Stimulated activated CD4-positive, alpha-beta T cell treated with anti-CD3 and anti-CD28 coated beads, Interleukin-1b, Interleukin-23, amount 100 ng/mL, for 1 hour (primary cell): ENCODE measurements around the gene ZFAND5.
A peak's percentile ranks its signal among the peaks of the same experiment; 100 is the strongest.

ENCODE experiments used
- DNase-seq, 2 donors: peaks; one replicate each; pipeline ENCODE4 v3.0.0-alpha.2; 2020; ENCODE audit warnings: low read depth in 2 of 2

ZFAND5 gene

GRCh38 chr9:72363236-72363635, 1.8 kb downstream of the ZFAND5 start:
- no peak for DNase-seq

GRCh38 chr9:72362680-72363139, 2.3 kb downstream of the ZFAND5 start:
- DNase-seq, result peak in 1 of 2 donors; percentile 10

GRCh38 chr9:72362118-72362531, 2.9 kb downstream of the ZFAND5 start:
- DNase-seq, result no peak

GRCh38 chr9:72361217-72361616, 3.8 kb downstream of the ZFAND5 start:
- no peak for DNase-seq

GRCh38 chr9:72360324-72360723, 4.7 kb downstream of the ZFAND5 start:
- no peak for DNase-seq

GRCh38 chr9:72356041-72356582, 8.9 kb downstream of the ZFAND5 start:
- DNase-seq, result no peak

- DNase-seq, result no peak
Measured at GRCh38 chr9:72355153-72355552, 9.9 kb downstream of the ZFAND5 start.

- no peak for DNase-seq
Measured at GRCh38 chr9:72354704-72355103, 10.3 kb downstream of the ZFAND5 start.

GRCh38 chr9:72353455-72354116, 11.4 kb downstream of the ZFAND5 start:
- DNase-seq, result no peak

GRCh38 chr9:72352911-72353388, 12.1 kb downstream of the ZFAND5 start:
- DNase-seq, result no peak

- no peak for DNase-seq
Measured at GRCh38 chr9:72351538-72352453, 13.2 kb downstream of the ZFAND5 start.

GRCh38 chr9:72349911-72350310, 15.1 kb downstream of the ZFAND5 start:
- no peak for DNase-seq

- no peak for DNase-seq
Measured at GRCh38 chr9:72349240-72349639, 15.8 kb downstream of the ZFAND5 start.

- DNase-seq, result no peak
Measured at GRCh38 chr9:72346333-72346732, 18.7 kb downstream of the ZFAND5 start.

- no peak for DNase-seq
Measured at GRCh38 chr9:72338631-72339030, 26.4 kb downstream of the ZFAND5 start.

- DNase-seq, result no peak
Measured at GRCh38 chr9:72337286-72337685, 27.7 kb downstream of the ZFAND5 start.

GRCh38 chr9:72334658-72335337, 30.2 kb downstream of the ZFAND5 start:
- no peak for DNase-seq

- no peak for DNase-seq
Measured at GRCh38 chr9:72333709-72334108, 31.3 kb downstream of the ZFAND5 start.

GRCh38 chr9:72333197-72333596, 31.8 kb downstream of the ZFAND5 start:
- DNase-seq, result no peak

- no peak for DNase-seq
Measured at GRCh38 chr9:72332351-72332750, 32.7 kb downstream of the ZFAND5 start.

GRCh38 chr9:72327631-72328030, 37.4 kb downstream of the ZFAND5 start:
- no peak for DNase-seq

- no peak for DNase-seq
Measured at GRCh38 chr9:72326641-72327040, 38.4 kb downstream of the ZFAND5 start.
